Mucosa of descending colon (tissue), 3 donors: ENCODE measurements around the gene HOXB8. TPM values are rescaled to one million over a fixed set of nuclear protein-coding genes. Genes with fewer than 3 reads are reported as not detected.

ENCODE experiments used
- ATAC-seq: fragments of 200-7000 bp; cut with Tn5 transposase; one replicate; pipeline ENCODE4 v1.9.1; 2020; ENCODE audit warnings: mild to moderate bottlenecking, moderate library complexity
- DNase-seq, 3 donors: peaks; one replicate each; pipeline ENCODE4 v3.0.0-alpha.2; 2020
- H3K36me3 ChIP-seq: fragments of 200-600 bp; one replicate; pipeline ENCODE4 v1.8.0; 2021; ENCODE audit warnings: low read depth, mild to moderate bottlenecking
- H3K4me1 ChIP-seq: fragments of 200-600 bp; one replicate; pipeline ENCODE4 v1.8.0; 2021; ENCODE audit warnings: low read depth, mild to moderate bottlenecking
- H3K4me3 ChIP-seq: fragments of 200-600 bp; one replicate; pipeline ENCODE4 v1.8.0; 2021; ENCODE audit warnings: mild to moderate bottlenecking
- H3K9me3 ChIP-seq: fragments of 200-600 bp; one replicate; pipeline ENCODE4 v1.8.0; 2021; ENCODE audit warnings: mild to moderate bottlenecking
- CTCF ChIP-seq: fragments of 200-600 bp; IDR thresholded peaks from one replicate; pipeline ENCODE4 v1.8.0; 2022; ENCODE audit warnings: antibody characterized with exemption, mild to moderate bottlenecking
- intact Hi-C, 2 donors: fragments of 100-400 bp; cut with DNase I in 1 of 2; cut with micrococcal nuclease in 1 of 2; formaldehyde crosslinking; loops; one replicate each; pipeline versions ENCODE4 v1.11.0 to v1.11.1; 2022; cut with DNase I, micrococcal nuclease
- total RNA-seq, 3 donors: library from RNA; stranded (reverse); fragmentation: NEBNext Ultra II Directional in 2 of 3; extraction: Animal tissue kit (Norgen Biotek cat#: 25700) in 2 of 3; gene quantifications; one replicate each; pipeline versions ENCODE4 v1.2.1 to v1.2.4, GENCODE V29; 2021 to 2023
- donor health status: DM: no; HTN: no; CAD: no; lungs with moderate emphysema.
- donor health status: DM: no; HTN: no; CAD: no.
- donor health status: DM: no; HTN: yes; CAD: no.

Gene HOXB8
- total RNA-seq, 3 donors from 2014 or later: 4.2 to 7.5 (median 5.6) TPM

DNA sequence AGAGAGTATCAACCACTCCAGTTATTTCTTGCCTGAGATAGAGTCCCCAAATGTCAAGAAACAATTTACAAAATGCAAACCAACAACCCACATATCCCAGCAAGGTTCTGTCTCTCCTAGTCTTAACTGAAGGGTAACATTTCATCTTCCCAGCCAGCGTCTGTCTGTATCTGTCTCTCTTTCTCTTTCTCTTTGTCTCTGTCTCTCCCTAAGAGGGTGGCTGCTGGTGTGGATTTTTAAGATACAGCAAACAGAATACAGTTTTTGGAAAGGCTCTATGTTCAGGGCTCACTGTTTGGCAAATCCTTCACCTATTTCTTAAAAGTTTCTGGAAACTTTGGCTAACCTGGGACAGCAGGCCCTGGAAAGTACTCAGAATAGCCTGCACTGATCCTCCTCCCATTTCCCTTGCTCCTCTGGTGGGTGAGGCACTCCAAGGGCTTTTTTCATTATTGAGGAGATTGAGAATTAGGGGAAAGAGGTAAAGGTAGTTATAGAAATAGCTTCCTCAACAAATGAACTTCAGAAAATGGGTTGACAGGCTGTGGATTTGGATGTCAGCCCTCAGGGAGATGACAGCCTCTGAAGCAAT, 43.2 kb downstream of the HOXB8 start:
- DNase-seq (no peak), ATAC-seq (no peak)
- no peak overlapping the region for H3K4me3 ChIP-seq
- H3K9me3 ChIP-seq: no peaks in the 10 kb centered on the region
- TF ChIP-seq CTCF: no peak
- no peaks in the 10 kb centered on the region for H3K36me3 ChIP-seq
- peaks cover 50% of the 10 kb centered on the region for H3K4me1 ChIP-seq
- intact Hi-C loops: no loop called here

GRCh38 chr17:48571024-48571818, 43.9 kb downstream of the HOXB8 start:
- Histone ChIP-seq H3K4me1 (peaks cover 49% of the 10 kb centered on the region), H3K4me3 (no peak overlapping the region), H3K9me3 (no peaks in the 10 kb centered on the region), H3K36me3 (no peaks in the 10 kb centered on the region)
- intact Hi-C loops: no loop called here
- TF ChIP-seq CTCF: no peak
- DNase-seq: peak in 1 of 3 donors; percentile 32
- peak; percentile 10 for ATAC-seq

DNA sequence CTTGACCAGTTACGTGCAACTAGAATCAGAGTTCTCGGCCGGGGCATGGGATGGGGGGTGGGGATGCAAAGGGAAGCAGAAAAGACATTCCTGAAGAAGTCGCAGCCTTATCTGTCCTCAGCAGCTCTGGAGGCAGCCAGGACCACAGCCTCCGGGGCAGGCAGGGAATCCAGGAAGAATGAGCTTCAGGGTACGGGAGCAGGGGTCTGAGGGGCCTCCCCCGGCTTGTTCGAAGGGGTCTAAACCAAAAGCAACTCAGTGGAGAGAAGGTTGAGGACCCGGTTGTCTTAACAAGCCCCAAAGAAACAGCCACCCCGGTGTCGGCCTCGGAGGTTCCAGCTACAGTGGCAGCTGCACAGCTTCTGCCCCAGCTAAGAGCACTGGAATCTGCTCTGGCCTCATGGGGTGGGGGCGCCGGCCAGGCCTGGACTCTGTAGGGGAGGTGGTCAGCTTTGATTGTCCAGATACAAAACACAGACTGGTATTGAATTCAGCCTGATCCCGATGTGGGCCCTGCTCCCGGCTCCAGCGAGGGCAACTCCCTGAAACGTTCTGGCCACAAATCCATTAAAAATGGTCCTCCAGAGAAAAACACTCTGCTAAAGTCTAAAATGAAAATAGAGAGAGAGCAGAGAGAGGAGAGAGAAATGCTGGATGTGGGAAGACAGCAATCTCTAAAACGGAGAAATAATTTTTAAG, 44.6 kb downstream of the HOXB8 start:
- no peak for TF ChIP-seq CTCF
- peak in 1 of 3 donors; percentile 31 for DNase-seq
- peaks cover 46% of the 10 kb centered on the region for H3K4me1 ChIP-seq
- H3K9me3 ChIP-seq: no peaks in the 10 kb centered on the region
- H3K4me3 ChIP-seq: no peak overlapping the region
- ATAC-seq: no peak
- intact Hi-C loops: no loop called here
- H3K36me3 ChIP-seq: no peaks in the 10 kb centered on the region

- peak in 1 of 3 donors; percentile 4 for DNase-seq
- H3K4me3 ChIP-seq: no peak overlapping the region
- H3K9me3 ChIP-seq: no peaks in the 10 kb centered on the region
- ATAC-seq: no peak
- peaks cover 40% of the 10 kb centered on the region for H3K4me1 ChIP-seq
- intact Hi-C loops: no loop called here
- no peak for TF ChIP-seq CTCF
- no peaks in the 10 kb centered on the region for H3K36me3 ChIP-seq
Measured at GRCh38 chr17:48569674-48570324, 45.3 kb downstream of the HOXB8 start.

DNA sequence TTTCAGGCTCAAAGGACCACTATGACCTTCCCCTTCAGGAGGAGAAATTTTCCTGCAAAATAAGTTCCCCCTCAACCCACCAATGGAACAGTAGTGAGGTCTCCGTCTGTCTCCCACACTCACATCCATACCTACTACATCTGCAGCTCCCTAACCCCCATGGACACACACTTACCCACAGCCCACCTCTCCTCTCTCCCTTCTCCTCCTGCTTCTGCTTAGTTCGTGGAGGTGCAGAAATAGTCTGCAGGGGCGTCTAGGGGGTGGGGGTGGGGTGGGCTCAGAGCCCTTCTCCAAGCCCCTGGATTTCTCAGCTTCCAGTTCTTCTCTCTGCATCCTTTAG, 45.9 kb downstream of the HOXB8 start:
- Histone ChIP-seq H3K4me1 (peaks cover 39% of the 10 kb centered on the region), H3K9me3 (no peaks in the 10 kb centered on the region), H3K36me3 (no peaks in the 10 kb centered on the region), H3K4me3 (no peak overlapping the region)
- intact Hi-C loops: no loop called here
- TF ChIP-seq CTCF: no peak
- DNase-seq: peak in 1 of 3 donors; percentile 6
- no peak for ATAC-seq
